ENCODE measurements around the gene SPATA22. TPM values are rescaled to one million over a fixed set of nuclear protein-coding genes. Genes with fewer than 3 reads are reported as not detected.

SPATA22 gene
- total and polyA plus RNA-seq, 2 of the 13 experiments (the other 11 are each of a cell fraction or from before 2014, with no cell fraction given) = not detected

DNA sequence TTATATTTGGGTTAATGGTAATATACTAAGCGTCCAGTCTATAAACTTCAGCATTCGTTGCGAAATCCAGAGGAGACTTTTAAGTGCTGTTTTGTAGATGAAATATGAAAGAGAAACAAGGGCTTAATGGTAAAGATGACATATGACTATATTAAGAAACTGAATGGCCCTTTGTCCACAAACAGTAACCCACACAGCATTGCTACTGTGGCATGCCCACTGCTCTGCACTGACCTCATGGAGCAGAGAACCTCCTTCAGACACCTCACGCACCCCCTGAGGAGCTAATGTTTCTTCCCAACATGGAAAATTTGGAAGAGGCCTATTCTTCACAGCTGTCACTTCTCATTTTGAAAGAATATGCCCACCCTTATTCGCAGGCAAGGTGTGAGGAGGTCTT, 30.8 kb upstream of the SPATA22 start:
- Histone ChIP-seq H3K27me3 (ENCODE audit: control insufficient read depth in 1 of 2, insufficient read depth in 2 of 2, low read length in 2 of 2) (no peaks in the 10 kb centered on the region; a peak in 1 of 5 replicates), H3K4me3 (replicated peaks in 1 of 3; ENCODE audit: insufficient read depth in 1 of 3, low read depth in 2 of 3, low read length in 3 of 3) (no peak overlapping the region), H3K79me2 (ENCODE audit: insufficient read depth, low read length) (no peaks in the 10 kb centered on the region), H3K36me3 (replicated peaks in 1 of 2; ENCODE audit: control insufficient read depth in 1 of 2, insufficient read depth in 2 of 2, low read length in 2 of 2) (no peaks in the 10 kb centered on the region), H3K4me1 (ENCODE audit: insufficient read depth, low read length) (no peaks in the 10 kb centered on the region), H3K9ac (ENCODE audit: insufficient read depth, low read depth, low read length) (no peak overlapping the region), H3K4me2 (ENCODE audit: low read depth, low read length) (no peak overlapping the region), H3K27ac (ENCODE audit: extremely low read length, insufficient read depth, low read length) (no peak overlapping the region), H2AFZ (ENCODE audit: low read length) (no peak overlapping the region), H4K20me1 (ENCODE audit: insufficient read depth, low read length) (no peaks in the 10 kb centered on the region), H3K9me3 (ENCODE audit: low read length) (no peaks in the 10 kb centered on the region)
- no TSS peak for BruUV-seq (replicated peaks)
- peak; percentile 19; the same call in 1 of the 2 replicates for TF ChIP-seq CEBPB (IDR thresholded peaks at IDR 0.05; ENCODE audit: borderline replicate concordance, low read depth, low read length)
- TF ChIP-seq, protein P1, sequence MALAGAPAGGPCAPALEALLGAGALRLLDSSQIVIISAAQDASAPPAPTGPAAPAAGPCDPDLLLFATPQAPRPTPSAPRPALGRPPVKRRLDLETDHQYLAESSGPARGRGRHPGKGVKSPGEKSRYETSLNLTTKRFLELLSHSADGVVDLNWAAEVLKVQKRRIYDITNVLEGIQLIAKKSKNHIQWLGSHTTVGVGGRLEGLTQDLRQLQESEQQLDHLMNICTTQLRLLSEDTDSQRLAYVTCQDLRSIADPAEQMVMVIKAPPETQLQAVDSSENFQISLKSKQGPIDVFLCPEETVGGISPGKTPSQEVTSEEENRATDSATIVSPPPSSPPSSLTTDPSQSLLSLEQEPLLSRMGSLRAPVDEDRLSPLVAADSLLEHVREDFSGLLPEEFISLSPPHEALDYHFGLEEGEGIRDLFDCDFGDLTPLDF (CRISPR knock-in tag; IDR thresholded peaks at IDR 0.05) = no peak
- DNase-seq (ENCODE audit: low spot score) = no peak
- intact Hi-C loops (cut with micrococcal nuclease; ENCODE audit: unreplicated experiment) (no loop called here), in situ Hi-C loops (cut with HindIII; ENCODE audit: extremely low pct_ligation_motif_present, low pct_unique_long_range_greater_than_20kb) (no loop called here)
- 60% methylated on average over 4 of the region's 5 CpGs for WGBS (ENCODE audit: low lambda C conversion rate)
- CTCF ChIA-PET (ENCODE audit: low intra/inter-chr PET ratio, low total read pairs) = no interaction called here
- ATAC-seq = no peak
- no peak for FAIRE-seq
- POLR2A ChIA-PET = no interaction called here

DNA sequence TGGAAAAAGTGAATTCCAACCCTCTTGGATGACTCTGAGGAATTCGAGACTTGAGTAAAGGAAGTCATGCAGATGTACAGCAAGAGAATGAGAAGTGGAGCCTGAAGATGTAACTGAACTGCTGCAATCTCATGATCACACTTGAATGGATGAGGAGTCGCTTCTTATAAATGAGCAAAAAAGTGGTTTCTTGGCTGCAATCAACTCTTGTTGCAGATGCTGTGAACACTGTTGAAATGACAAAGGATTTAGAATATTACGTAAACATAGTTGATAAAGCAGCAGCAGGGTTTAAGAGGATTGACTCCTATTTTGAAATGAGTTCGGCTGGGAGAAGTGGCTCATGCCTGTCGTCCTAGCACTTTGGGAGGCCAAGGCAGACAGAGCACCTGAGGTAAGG, 29.7 kb upstream of the SPATA22 start:
- H3K36me3 ChIP-seq (replicated peaks in 1 of 2; ENCODE audit: control insufficient read depth in 1 of 2, insufficient read depth in 2 of 2, low read length in 2 of 2) = no peaks in the 10 kb centered on the region
- BruUV-seq (replicated peaks) = no TSS peak
- WGBS (ENCODE audit: low lambda C conversion rate) = 40% methylated on average over 5 of the region's 5 CpGs
- TF ChIP-seq, protein P2, sequence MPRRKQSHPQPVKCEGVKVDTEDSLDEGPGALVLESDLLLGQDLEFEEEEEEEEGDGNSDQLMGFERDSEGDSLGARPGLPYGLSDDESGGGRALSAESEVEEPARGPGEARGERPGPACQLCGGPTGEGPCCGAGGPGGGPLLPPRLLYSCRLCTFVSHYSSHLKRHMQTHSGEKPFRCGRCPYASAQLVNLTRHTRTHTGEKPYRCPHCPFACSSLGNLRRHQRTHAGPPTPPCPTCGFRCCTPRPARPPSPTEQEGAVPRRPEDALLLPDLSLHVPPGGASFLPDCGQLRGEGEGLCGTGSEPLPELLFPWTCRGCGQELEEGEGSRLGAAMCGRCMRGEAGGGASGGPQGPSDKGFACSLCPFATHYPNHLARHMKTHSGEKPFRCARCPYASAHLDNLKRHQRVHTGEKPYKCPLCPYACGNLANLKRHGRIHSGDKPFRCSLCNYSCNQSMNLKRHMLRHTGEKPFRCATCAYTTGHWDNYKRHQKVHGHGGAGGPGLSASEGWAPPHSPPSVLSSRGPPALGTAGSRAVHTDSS (CRISPR knock-in tag; conservative IDR thresholded peaks at IDR 0.05) = no peak
- TF ChIP-seq RFXANK (CRISPR knock-in tag; IDR thresholded peaks at IDR 0.05) (no peak), ZFP41 (CRISPR knock-in tag; IDR thresholded peaks at IDR 0.05; ENCODE audit: borderline replicate concordance) (no peak), HOXA9 (CRISPR knock-in tag; IDR thresholded peaks at IDR 0.05; ENCODE audit: borderline replicate concordance) (no peak), MBD4 (IDR thresholded peaks at IDR 0.05; ENCODE audit: borderline replicate concordance, low read length) (no peak), CREB1 (IDR thresholded peaks at IDR 0.05) (no peak), CREB1 (CRISPR knock-in tag; IDR thresholded peaks at IDR 0.05) (no peak), NR1H2 (CRISPR knock-in tag; IDR thresholded peaks at IDR 0.05; ENCODE audit: borderline replicate concordance, low read depth) (no peak), CCAR2 (optimal IDR thresholded peaks at IDR 0.05; ENCODE audit: low read depth, low read length) (no peak), ZFY (CRISPR knock-in tag; IDR thresholded peaks at IDR 0.05) (no peak), GPN1 (CRISPR knock-in tag; IDR thresholded peaks at IDR 0.05; ENCODE audit: borderline replicate concordance) (no peak), ZNF256 (CRISPR knock-in tag; conservative IDR thresholded peaks at IDR 0.05) (no peak), RFX5 (IDR thresholded peaks at IDR 0.05; ENCODE audit: low read depth, low read length) (no peak), MED8 (CRISPR knock-in tag; IDR thresholded peaks at IDR 0.05; ENCODE audit: insufficient replicate concordance) (no peak)
- TF ChIP-seq, protein P3, sequence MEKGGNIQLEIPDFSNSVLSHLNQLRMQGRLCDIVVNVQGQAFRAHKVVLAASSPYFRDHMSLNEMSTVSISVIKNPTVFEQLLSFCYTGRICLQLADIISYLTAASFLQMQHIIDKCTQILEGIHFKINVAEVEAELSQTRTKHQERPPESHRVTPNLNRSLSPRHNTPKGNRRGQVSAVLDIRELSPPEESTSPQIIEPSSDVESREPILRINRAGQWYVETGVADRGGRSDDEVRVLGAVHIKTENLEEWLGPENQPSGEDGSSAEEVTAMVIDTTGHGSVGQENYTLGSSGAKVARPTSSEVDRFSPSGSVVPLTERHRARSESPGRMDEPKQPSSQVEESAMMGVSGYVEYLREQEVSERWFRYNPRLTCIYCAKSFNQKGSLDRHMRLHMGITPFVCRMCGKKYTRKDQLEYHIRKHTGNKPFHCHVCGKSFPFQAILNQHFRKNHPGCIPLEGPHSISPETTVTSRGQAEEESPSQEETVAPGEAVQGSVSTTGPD (CRISPR knock-in tag; IDR thresholded peaks at IDR 0.05) = no peak

More for the DNA sequence above, 29.7 kb upstream of the SPATA22 start:
- ChIA-PET POLR2A (no interaction called here), CTCF (ENCODE audit: low intra/inter-chr PET ratio, low total read pairs) (no interaction called here)
- no peak for DNase-seq (ENCODE audit: low spot score)
- no peaks in the 10 kb centered on the region for H3K9me3 ChIP-seq (ENCODE audit: low read length)
- no peak overlapping the region for H3K4me3 ChIP-seq (replicated peaks in 1 of 3; ENCODE audit: insufficient read depth in 1 of 3, low read depth in 2 of 3, low read length in 3 of 3)
- FAIRE-seq = no peak
- no peaks in the 10 kb centered on the region for H3K79me2 ChIP-seq (ENCODE audit: insufficient read depth, low read length)
- no peak overlapping the region for H3K27ac ChIP-seq (ENCODE audit: extremely low read length, insufficient read depth, low read length)
- no peaks in the 10 kb centered on the region for H4K20me1 ChIP-seq (ENCODE audit: insufficient read depth, low read length)
- no peak overlapping the region for H2AFZ ChIP-seq (ENCODE audit: low read length)
- intact Hi-C loops (cut with micrococcal nuclease; ENCODE audit: unreplicated experiment) = no loop called here
- ATAC-seq = no peak
- H3K27me3 ChIP-seq (ENCODE audit: control insufficient read depth in 1 of 2, insufficient read depth in 2 of 2, low read length in 2 of 2) = peaks cover 0 to 2% of the 10 kb centered on the region in 2 experiments; a peak in 2 of 5 replicates
- in situ Hi-C loops (cut with HindIII; ENCODE audit: extremely low pct_ligation_motif_present, low pct_unique_long_range_greater_than_20kb) = no loop called here
- no peaks in the 10 kb centered on the region for H3K4me1 ChIP-seq (ENCODE audit: insufficient read depth, low read length)
- H3K4me2 ChIP-seq (ENCODE audit: low read depth, low read length) = no peak overlapping the region
- H3K9ac ChIP-seq (ENCODE audit: insufficient read depth, low read depth, low read length) = no peak overlapping the region

Measured in HepG2 (cell line).